Measurements from ENCODE around the gene C1orf74.
"Not testable (repeated sequence)": the region's sequence is repeated elsewhere in the genome, so short reads cannot be mapped to it uniquely, and the experiment has no call there.

Gene C1orf74

DNA sequence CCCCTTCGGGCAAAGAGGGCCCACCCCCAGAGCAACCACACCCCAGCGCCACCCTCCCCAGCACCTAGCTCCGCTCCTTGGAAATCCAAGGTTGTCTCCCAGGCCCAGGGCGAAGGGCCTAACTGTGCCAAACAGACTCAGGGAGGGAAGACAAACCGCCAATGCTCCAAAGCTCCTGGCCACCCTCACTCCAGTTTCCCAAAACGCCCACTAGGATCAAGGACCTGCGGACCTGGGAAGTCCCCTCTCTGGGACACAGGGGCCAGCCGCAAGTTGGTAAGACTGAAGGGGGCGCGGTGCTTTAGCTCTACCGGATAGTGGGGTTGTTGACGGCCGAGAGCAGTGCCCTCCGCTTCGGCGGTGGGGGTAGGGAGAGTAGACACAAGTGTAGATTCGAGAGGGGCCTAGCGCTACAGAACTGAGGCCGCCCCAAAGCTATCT, 21.0 kb upstream of the C1orf74 start:
- no peak for DNase-seq

DNA sequence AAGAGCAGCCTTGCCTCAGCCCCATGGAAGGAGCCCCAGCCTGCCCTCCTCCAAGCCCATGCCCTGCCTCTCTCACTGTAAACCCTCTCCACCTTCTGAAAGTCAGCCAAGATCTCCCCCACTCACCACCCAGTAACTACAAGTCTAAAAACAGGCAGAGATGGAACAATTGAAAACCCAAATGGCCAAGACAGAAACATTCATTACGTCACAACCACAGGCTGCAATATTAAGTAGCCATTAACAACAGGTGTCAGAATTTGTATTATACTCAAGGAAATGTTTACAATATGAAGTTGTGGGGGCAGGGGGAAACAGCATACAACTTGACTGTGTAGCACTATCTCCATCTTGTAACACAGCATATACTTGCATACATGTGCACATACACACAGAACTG, 19.2 kb upstream of the C1orf74 start:
- DNase-seq, result no peak

DNA sequence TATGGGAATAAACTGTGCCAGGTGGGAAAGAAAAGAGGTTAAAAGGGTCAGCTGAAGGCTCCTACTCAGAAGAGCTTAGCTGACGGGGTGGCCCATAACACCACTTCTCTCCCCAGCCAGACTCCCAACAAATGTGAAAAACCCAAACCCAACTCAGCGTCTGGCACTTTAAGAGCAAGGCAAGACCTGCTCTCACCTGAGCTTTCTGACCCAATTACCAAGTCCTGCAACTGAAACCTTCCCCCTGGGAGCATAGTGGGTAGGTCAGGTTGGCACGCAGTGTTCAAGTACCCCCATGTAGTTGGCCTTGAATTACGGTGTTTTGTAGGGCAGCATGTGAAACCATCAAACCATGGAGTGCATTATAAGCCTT, 18.4 kb upstream of the C1orf74 start:
- DNase-seq, result no peak

DNA sequence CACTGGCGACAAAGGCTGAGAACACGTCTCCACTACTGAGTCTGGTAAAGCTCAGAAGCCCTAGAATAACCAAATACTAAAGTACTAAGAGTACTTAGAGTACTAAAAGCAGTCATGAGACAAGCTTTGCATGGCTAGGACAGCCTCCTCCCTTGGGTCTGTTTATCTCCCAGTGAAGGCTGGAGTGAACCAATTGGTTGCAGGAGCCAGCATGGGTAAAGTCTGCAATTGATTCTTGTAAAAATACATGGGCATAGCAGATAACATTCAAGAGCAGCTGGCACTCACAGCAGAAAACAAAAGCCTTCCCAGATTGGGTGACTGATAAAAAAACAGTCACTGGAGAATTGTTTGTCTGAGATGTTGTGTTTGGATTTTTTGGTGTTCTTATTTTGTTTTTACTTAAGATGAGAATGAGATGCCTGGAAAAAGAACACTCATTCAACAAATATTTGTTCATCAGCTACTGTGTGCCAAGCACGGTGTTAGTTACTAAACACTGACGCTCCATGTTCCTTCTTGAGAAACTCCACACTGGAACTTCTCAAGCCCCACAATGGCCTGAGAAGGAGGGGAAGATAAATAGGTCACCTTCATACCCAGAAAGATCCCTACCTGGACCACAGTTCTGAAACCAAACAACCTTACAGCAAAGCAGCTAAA, 17.9 kb upstream of the C1orf74 start:
- no peak for DNase-seq

DNA sequence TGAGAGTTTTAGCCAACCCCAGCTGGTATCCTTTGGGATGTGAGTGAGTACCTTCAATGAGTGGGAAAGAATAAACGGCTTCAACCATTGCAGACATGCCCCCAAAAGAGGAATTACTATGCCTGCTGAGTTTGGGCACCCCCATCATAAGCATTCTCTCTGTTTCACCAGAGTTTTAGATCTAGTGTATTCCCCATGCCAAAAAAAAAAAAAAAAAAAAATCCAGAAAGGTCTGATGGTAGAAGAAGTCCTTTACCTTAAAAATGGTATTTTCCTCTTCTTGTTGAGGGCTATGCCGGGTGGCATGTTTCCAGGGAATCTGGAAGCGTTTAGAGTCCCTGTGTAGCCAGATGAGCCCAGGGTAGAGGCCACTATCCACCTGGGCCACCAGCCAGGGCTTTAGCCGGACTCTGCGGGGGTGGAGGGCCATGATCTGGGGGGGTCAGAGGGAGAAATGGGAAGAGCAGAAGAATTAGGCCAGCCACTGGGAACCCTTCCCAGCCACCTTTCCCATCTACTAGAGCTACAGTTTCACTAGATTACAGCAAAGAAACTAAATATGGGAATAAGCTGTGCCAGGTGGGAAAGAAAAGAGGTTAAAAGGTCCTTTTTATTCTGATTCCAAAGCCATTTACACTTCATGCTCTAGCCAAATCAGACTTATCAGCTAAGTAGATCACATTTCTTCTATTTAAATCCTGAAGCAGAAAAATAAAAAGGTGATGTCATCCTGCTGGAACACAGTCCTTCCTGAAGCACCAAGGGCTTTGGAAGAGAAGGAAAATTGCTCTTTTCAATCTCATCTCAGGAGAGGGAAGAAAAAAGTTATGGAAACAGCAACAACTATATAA, 16.9 kb upstream of the C1orf74 start:
- no peak for DNase-seq

DNA sequence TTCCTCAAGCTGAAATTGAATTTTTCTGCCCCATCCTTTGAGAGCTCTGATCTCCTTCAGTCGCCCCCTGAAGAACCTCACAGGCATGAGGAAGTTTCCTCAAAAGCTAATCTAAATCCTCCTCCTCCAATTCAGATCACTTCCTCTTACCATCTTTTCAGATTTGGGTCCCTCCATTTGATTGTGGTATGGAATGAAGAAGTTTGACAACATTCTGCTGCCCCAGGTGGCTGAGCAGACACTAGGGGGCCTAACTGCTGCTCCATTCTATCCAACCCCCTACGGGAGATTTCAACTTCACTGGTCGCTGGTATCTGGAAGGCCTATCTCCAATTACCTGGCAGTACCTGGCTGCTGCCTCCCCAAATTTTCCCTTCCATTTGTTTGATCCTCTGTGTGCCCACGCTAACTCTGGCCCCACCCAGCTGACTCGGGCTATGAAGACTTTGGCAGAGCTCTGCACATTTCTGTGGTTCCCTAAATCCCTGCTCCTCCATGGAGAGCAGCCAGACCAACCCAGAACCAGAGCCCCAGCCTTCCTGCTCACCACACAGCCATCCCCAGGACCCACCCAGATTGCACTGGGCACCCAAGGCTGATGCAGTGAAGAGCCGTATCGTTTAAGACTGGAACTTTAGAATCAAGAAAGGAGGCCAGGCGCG, 13.8 kb upstream of the C1orf74 start:
- no peak for DNase-seq

DNA sequence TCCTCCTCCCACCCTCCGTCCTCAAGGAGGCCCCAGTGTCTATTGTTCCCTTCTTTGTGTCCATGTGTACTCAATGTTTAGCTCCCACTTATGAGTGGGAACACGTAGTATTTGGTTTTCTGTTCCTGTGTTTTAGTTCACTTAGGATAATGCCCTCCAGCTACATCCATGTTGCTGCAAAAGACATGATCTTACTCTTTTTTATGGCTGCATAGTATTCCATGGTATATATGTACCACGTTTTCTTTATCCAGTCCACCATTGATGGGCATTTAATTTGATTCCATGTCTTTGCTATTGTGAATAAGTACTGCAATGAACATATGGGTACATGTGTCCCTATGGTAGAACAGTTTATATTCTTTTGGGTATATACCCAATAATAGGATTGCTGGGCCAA, 9.4 kb upstream of the C1orf74 start:
- DNase-seq, result not testable (repeated sequence)

DNA sequence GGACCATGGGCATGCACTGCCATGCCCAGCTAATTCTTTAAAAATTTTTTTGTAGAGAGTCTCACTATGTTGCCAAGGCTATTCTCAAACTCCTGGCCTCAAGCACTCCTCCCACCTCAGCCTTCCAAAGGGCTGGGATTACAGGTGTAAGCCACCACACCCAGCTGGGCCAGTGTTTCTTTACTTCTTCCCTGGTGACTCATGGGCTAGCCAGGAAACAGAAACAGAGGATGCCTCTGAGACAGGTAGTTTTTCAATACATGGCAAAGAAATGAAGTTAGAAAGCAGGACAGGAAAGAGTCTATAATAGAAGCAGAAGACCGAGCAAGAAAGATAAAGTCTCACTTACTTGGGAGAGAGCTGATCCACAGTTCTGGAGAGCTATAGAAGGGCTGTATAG, 7.6 kb upstream of the C1orf74 start:
- DNase-seq, result no peak

DNA sequence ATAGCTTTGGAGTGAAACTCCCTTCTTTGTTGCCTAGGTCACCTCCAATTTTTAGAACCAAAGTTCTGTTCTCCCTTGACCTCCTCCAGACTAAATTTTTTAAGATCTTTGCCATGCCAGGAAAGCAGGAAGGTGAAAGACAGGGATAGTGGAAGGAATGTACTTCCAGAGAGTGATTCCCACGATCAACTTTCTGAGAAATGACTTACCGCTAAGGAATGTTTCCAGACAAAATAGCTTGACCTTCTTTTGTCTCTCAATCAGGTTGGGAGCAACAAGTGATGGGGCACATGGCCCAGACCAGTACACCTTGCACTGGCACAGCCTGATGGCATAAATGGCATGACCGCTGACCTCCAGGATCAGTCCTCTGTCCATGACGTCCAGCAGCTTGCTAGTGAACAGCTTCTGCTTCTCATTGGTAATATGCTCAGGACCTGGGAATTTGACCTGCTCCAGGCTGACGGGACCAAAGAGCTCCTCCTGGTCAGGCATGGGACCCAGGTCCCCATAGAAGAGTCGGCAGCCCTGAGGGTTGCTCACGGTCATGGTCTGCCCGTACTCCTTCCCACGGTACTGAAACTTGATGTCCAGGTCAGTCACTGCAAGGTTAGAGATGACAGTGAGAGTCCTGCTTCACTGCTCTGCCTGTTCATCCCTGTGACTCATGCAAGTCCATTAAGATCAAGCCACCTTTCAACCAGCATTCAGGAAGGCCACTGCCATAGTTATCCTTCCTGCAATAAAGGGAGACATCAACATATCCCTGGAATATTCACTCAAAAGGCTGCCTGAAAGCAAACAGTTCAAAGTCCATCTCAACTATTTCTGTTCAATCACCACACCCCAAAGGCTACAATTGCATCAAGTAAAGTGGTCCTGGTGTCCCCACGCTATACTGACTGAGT, 6.2 kb upstream of the C1orf74 start:
- DNase-seq, result no peak

DNA sequence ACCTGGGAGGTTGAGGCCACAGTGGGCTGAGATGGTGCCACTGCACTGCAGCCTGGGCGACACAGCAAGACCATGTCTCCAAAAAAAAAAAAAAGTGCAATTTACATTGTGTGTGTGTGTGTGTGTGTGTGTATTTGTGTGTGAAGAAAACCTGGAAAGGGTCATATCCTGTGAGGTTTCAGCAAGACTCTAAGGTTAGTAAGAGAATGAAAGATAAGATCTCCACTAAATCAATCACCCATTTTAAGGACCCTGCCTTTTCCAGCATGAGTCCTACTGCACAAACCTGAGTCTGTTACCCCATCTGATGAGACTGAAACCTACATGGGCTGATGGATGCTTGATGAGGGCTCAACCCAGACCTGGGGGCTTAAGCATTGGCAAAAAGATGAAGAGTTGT, 4.9 kb upstream of the C1orf74 start:
- no peak for DNase-seq

DNA sequence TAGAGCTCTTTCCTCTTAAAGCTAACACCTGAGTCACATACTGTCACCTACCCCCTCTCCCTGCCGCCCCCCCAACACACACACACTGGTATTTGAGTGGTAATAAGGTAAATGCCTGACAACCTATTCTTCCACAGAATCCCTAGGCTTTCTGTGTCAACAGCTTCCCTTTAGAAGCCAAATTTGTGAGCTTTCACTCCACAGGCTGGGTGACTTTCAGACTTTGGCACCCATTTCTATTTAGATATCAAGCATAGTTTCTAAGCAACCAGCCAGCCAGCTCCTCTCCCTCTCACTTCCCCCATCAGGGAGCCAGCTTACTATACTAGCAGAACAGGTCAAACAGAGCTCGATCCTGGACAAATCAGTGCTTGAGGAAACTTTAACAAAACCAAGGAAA, 3.2 kb upstream of the C1orf74 start:
- no peak for DNase-seq

DNA sequence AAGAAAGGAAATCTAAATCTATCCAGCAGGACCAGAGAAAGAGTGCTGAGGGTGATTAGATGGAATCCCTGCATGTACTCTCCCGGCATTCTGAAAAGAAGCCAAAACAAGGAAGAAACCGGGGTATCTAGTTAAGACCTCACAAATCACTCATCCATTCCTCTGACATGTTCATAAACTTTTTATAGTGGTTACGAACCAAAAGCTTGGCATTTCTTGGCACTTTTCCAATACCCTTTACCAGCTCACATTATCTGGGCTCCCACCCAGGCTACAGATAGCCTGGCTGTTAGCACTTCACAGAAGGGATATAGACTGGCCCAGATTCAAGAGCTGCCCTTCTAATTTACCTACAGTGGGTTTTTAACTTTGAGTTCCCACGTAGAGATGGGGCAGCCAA, 1.8 kb upstream of the C1orf74 start:
- no peak for DNase-seq

DNA sequence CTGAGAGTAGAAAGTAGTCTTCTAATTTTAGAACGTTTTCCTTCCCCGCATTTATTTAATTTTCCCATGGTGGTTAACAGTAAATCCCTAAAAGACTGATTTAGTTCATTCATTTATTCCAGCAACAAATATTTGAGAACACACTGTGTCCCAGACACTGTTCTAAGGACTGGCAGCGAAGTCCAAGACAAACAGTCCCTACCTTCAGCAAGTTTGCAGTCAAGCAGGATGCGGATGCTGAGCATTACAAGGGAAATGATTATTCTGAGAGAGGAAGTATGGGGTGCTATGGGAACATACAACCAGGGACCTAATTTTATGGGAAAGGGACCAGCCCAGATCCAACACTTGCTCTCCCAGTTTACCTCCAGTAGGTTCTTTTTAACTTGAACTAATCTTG, 1.2 kb upstream of the C1orf74 start:
- no peak for DNase-seq

DNA sequence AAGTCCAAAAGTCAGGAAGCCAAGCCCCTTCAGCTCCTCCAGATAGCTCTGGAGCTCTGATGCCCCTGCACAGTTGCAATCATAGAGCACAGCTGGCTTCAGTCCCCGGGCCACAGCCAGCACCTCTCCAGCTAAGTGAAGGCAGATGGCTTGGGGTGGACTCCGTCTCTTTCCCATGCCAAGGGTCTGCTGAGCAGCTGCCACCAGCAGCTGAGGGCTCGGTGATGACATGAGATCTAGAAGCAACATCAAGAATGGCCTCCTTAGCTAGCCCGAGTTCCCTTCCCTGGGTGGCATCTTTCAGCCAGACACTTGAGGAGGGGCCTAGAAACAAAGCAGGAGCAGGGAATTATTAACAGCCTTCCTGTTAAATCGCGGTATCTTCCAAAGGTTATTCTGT, 973 bp downstream of the C1orf74 start:
- no peak for DNase-seq

DNA sequence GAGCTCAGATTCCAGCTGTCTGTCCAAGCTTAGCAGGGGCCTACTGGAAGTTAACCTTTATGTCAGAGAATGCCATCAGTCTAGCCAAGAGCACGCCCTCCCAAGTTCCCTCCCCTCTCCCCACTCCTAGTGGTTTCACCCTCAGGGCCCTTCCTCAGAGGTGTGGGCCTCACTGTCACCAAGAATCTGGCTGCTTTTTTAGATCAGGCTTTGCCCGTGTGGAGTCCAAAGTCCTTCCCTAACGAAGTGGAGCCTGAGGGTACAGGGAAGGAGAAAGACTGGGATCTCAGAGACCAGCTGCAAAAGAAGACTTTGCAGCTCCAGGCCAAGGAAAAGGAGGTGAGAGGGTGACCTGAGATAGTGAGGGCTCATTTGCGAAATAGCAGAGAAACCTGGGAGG, 4.1 kb downstream of the C1orf74 start:
- no peak for DNase-seq

DNA sequence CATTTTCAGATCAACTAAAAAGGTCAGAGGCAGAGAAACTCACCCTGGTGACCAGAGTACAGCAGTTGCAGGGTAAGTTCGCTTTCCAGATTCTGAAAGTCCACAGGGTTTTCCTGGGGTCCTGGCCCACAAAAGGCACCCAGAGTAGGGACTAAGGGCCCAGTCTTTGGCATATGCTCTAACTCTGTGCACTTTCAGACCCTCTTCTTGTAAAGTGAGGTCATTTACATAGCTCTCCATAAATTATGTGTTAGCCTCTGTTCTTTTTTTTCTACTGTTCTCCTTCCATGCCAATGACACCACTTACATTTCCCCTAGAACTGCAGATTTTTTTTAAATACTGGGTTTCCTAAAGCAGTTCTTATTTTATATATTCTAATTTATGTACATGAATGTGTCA, 6.3 kb downstream of the C1orf74 start:
- no peak for DNase-seq

DNA sequence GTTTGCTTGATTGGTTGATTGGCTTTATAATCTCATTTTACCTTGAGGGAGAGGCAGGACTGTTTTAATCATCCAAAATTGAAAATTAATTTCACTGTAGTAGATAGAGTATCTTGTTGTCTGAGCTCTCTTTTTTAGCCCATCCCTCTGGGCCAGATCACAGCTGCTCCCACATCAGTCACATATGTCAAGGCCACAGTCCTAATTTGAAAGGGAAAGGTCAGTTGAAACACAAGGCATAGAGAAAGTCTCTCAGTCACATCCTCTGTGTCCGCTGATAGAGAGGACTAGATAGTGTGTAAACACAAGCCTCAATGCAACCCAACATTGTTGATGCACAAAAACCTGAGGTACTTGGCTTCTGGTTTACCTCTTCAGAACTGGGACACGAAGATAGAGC, 6.8 kb downstream of the C1orf74 start:
- no peak for DNase-seq

DNA sequence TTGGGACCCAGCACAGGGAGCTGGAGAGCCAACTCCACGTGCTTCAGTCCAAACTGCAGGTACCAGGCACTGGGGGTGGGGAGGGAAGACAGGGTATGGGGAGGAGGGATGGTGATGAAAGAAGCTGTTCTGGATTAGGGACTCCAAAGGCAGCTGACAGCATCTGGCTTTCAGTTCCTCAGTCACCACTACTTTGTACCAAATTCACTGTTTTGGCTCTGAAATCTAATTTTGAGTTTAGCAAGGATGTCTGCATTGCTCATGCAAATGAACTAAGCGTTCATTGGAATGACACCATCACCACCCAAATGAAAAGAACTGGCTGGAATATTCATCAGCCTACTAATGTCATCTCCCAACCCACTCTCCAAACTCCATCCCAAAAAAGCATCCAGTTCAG, 8.7 kb downstream of the C1orf74 start:
- DNase-seq, result no peak

DNA sequence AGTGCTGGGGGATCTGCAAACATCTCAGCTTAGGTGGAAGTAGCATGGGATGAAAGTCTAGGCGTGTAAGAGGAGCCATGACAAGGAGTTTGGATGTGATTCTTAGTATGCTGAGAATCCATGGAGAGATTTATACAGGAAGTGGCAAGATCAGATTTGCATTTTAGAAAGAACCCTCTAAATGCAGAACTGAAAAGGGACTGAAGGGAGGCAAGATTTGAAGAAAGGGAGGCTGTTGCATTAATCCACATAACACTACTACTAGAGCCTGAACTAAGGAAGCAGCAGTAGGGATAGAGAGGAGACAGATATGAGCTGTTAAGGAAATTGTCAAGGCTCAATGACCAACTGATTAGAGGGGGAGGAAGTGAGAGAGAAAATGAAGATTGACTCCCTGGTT, 9.8 kb downstream of the C1orf74 start:
- DNase-seq, result no peak

DNA sequence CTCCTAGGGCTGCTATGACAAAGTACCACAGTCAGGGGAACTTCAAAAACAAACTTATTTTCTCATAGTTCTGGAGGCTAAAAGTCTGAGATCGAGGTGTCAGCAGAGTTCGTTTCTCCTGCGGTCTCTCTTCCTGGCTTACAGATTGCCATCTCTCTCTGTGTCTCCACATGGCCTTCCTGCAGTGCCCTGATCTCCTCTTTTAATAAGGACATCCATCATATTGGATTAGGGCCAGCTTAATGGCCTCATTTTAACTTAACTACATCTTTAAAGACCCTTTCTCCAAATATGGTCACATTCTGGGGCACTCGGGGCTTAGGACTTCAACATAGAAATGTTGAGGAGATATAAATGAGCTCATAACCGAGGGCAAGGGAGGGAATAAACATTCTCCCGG, 12.2 kb downstream of the C1orf74 start:
- no peak for DNase-seq

DNA sequence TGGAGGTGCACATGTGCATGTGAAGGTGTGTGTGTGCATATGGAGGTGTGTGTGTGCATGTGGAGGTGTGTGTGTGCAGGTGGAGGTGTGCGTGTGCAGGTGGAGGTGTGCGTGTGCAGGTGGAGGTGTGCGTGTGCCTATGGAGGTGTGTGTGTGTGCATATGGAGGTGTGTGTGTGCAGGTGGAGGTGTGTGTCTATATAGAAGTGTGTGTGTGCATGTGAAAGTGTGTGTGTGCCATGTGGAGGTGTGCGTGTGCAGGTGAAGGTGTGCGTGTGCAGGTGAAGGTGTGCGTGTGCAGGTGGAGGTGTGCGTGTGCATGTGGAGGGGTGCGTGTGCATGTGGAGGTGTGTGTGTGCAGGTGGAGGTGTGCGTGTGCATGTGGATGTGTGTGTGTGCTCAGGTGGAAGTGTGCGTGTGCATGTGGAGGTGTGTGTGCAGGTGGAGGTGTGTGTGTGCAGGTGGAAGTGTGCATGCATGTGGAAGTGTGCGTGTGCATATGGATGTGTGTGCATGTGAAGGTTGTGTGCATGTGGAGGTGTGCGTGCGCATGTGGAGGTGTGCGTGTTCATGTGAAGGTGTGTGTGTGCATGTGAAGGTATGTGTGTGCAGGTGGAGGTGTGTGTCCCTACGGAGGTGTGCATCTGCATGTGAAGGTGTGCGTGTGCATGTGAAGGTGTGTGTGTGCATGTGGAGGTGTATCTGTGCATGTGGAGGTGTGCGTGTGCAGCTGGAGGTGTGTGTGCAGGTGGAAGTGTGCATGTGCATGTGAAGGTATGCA, 13.5 kb downstream of the C1orf74 start:
- DNase-seq, result no peak

DNA sequence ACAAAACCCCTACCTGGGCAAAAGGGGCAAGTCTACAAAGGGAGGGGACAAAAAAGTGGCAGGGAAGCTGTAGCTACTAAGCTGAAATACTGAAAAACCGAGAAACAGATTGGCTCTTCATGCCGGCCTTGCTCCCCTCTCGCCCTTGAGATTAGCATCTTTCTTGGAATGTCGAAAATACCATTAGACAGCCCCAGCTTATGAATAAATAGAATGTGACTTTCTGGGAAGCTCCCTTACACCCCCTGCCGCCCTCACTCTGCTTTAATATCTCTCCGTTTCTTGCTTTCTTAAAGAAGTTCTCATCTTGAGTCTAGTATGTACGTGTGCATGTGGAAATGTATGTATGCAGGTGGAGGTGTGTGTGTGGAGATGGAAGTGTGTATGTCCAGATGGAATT, 14.4 kb downstream of the C1orf74 start:
- no peak for DNase-seq

Data from activated CD8-positive, alpha-beta memory T cell treated with anti-CD3 and anti-CD28 coated beads, Interleukin-2, amount 50 U/mL, for 4 hours (primary cell).